AG09319 (cell line): ENCODE data around the gene SYN1.

Experiments used
- DNase-seq: peaks from one replicate; pipeline ENCODE4 v3.0.0-alpha.2; 2010; ENCODE audit warnings: low read depth; ENCODE audit errors: extremely low read depth
- CTCF ChIP-seq: IDR thresholded peaks from 2 replicates; pipeline ENCODE4 v1.5.1; 2011; ENCODE audit warnings: low read depth, mild to moderate bottlenecking, inconsistent platforms, low read length, moderate library complexity

Gene SYN1

GRCh38 chrX:47572773-47573340 lies 46.8 kb downstream of the SYN1 start:
- TF ChIP-seq CTCF: no peak
- no peak for DNase-seq

DNA sequence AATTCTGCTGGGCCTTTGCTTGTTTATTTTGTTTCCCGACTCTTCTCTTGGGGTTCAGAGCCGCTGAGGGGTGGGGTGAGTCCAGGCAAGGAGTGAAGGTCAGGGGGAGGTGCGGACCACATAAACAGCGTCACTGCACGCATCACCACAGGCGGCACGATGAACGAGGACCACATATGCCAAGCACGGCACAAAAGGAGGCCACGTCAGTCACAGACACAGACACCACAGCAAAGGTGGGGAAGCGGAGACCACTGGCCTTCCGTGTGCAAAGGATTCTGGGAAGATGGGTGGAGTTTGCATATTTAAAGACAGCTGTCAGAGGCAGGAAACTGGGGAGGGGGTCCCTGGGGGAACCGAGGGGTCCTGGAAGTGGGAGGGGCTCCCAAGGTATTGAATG lies 47.8 kb downstream of the SYN1 start:
- DNase-seq: no peak
- TF ChIP-seq CTCF: no peak

DNA sequence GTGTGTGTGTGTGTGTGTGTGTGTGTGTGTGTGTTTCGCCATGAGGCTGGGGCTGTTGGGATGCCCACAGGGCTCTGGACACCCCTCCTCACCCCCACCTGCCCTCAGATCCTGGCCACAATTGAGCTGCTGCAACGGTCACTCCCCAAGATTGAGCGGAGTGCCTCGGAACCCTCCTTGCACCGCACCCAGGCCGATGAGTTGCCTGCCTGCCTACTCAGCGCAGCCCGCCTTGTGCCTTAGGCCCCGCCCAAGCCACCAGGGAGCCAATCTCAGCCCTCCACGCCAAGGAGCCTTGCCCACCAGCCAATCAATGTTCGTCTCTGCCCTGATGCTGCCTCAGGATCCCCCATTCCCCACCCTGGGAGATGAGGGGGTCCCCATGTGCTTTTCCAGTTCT lies 48.4 kb downstream of the SYN1 start:
- no peak for DNase-seq
- TF ChIP-seq CTCF: no peak

DNA sequence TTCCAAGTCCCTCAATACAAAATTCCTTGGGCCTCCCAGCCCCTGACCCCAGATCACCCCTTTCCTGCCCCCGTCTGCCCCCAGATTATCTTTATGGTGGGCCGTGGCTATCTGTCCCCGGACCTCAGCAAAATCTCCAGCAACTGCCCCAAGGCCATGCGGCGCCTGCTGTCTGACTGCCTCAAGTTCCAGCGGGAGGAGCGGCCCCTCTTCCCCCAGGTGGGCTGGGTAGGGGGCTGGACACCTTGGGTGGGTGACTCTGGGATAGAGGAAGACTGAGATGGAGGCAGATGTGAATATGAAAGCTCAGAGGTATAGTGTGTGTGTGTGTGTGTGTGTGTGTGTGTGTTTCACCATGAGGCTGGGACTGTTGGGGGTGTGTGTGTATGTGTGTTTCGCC lies 48.9 kb downstream of the SYN1 start:
- DNase-seq: no peak
- TF ChIP-seq CTCF: no peak

- peak; percentile 23 for TF ChIP-seq CTCF
- DNase-seq: no peak
These were observed 50.9 kb downstream of the SYN1 start for GRCh38 chrX:47568656-47569295.

DNA sequence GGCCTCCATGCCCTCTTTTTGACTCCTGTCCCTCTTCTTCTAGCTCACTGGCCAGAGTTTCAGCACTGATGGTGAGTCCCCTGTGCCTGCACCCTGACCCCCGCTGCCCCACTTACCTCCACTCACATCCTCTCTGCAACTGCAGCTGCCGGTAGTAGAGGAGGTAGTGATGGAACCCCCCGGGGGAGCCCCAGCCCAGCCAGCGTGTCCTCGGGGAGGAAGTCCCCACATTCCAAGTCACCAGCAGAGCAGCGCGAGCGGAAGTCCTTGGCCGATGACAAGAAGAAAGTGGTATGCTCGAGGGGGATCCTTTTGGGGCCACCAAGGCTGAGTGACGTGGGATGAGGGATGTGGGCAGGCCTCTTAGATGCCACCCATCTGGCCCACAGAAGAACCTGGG lies 52.8 kb downstream of the SYN1 start:
- TF ChIP-seq CTCF: no peak
- no peak for DNase-seq

DNA sequence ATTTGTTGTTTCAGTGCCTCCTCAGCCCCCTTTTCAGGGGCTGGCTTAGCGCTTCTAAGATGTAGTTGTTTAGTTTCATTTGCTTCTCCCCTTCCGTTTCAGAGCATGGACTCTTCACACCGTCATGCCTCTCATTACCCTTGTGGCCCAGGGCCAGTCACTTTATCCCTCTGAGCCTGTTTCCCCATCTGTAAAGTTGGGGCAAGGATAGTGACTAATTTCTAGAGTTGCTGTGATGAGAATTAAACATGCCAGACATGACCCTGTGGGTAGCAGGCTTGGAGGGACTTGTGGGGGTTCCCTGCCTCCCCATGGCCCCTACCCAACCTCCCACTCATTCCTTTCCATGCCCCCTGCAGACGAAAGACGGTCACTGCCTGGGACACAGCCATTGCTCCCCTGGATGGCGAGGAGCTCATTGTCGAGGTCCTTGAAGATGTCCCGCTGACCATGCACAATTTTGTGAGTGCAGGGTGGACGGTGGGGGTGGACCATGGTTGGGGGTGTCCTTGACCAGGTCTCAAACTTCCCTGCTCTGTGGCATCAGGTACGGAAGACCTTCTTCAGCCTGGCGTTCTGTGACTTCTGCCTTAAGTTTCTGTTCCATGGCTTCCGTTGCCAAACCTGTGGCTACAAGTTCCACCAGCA lies 55.1 kb downstream of the SYN1 start:
- no peak for TF ChIP-seq CTCF
- no peak for DNase-seq
